GM12878 (cell line): ENCODE measurements around the gene SLC22A23. TPM values are rescaled to one million over a fixed set of nuclear protein-coding genes. Genes with fewer than 3 reads are reported as not detected.

Experiments
- ATAC-seq: fragments of 200-7000 bp; cut with Tn5 transposase; 3 replicates; pipeline ENCODE4 v1.9.1; 2020; ENCODE audit warnings: mild to moderate bottlenecking, moderate library complexity
- BruUV-seq: library from RNA; stranded (reverse); fragments of 400-500 nt; replicated peaks from 2 replicates; lab custom pipeline; 2021; lab: Mats Ljungman, UMichigan
- CTCF ChIA-PET: fragments of 300-600 bp; sonication (Branson Sonifier 250); formaldehyde crosslinking; extraction: SDS; loops from one replicate; lab custom pipeline; 2021; ENCODE audit warnings: inconsistent platforms; lab: Yijun Ruan, JAX
- POLR2A ChIA-PET: fragments of 350-600 bp; formaldehyde crosslinking; extraction: SDS; loops from one replicate; lab custom pipeline; 2021; ENCODE audit warnings: inconsistent platforms; lab: Charles Lee
- RAD21 ChIA-PET: fragments of 300-600 bp; sonication (Branson Sonifier 250); formaldehyde crosslinking; loops from one replicate; lab custom pipeline; 2023; ENCODE audit warnings: antibody characterized with exemption; ENCODE audit not compliant: unreplicated experiment; lab: Charles Lee
- SMC1A ChIA-PET: fragments of 300-600 bp; sonication (Branson Sonifier 250); formaldehyde crosslinking; loops from one replicate; lab custom pipeline; 2023; ENCODE audit not compliant: unreplicated experiment, uncharacterized antibody; lab: Charles Lee
- DNase-seq: peaks from one replicate; pipeline ENCODE4 v3.0.0-alpha.2; 2011; ENCODE audit warnings: low read depth, low spot score
- FAIRE-seq: peaks from 3 replicates; lab custom pipeline; 2011; peaks lifted over from hg19 to GRCh38; lab: Jason Lieb, UNC
- H2AFZ ChIP-seq: 2 replicates; pipeline ENCODE4 v1.6.0; 2011; ENCODE audit warnings: low read depth, low read length, control low read depth; ENCODE audit not compliant: control insufficient read depth
- H3K27ac ChIP-seq: 2 replicates; pipeline ENCODE4 v1.5.1; 2011; ENCODE audit warnings: control low read depth; ENCODE audit not compliant: control insufficient read depth, insufficient read depth
- H3K27me3 ChIP-seq, 2 experiments: replicated peaks in 1 of 2; 2 replicates each; pipeline versions ENCODE4 v1.6.0 to v1.6.1; 2011; ENCODE audit warnings: low read length in 1 of 2; ENCODE audit not compliant: control insufficient read depth in 2 of 2, insufficient read depth in 2 of 2
- H3K36me3 ChIP-seq, 2 experiments: 2 replicates each; pipeline ENCODE4 v1.5.1; 2011; ENCODE audit warnings: low read length in 1 of 2; ENCODE audit not compliant: control insufficient read depth in 2 of 2, insufficient read depth in 2 of 2
- H3K4me1 ChIP-seq: 2 replicates; pipeline ENCODE4 v1.6.1; 2011; ENCODE audit warnings: mild to moderate bottlenecking, low read length, moderate library complexity, mixed read lengths; ENCODE audit not compliant: control insufficient read depth, insufficient read depth
- H3K4me2 ChIP-seq: 2 replicates; pipeline ENCODE4 v1.6.0; 2011; ENCODE audit warnings: control low read depth; ENCODE audit not compliant: control insufficient read depth, insufficient read depth
- H3K4me3 ChIP-seq: fragments of 200-600 bp; sonication (generic); 2 replicates; pipeline ENCODE4 v1.5.1; 2016
- H3K79me2 ChIP-seq: 2 replicates; pipeline ENCODE4 v1.6.0; 2011; ENCODE audit warnings: low read length; ENCODE audit not compliant: control insufficient read depth, insufficient read depth
- H3K9ac ChIP-seq: 2 replicates; pipeline ENCODE4 v1.8.0; 2011; ENCODE audit warnings: low read length, control low read depth, mixed read lengths; ENCODE audit not compliant: control insufficient read depth, insufficient read depth
- H3K9me3 ChIP-seq: replicated peaks from 3 replicates; pipeline ENCODE4 v1.5.1; 2011; ENCODE audit warnings: mild to moderate bottlenecking, low read length; ENCODE audit not compliant: control insufficient read depth, insufficient read depth
- H4K20me1 ChIP-seq: 2 replicates; pipeline ENCODE4 v1.6.0; 2011; ENCODE audit not compliant: control insufficient read depth, insufficient read depth
- CBX5 ChIP-seq: sonication (generic); IDR thresholded peaks from 2 replicates; pipeline ENCODE4 v1.6.1; 2016; ENCODE audit warnings: low read depth, moderate library complexity, mild to moderate bottlenecking, inconsistent platforms
- CHD1 ChIP-seq: IDR thresholded peaks from 2 replicates; pipeline ENCODE4 v1.6.1; 2012; ENCODE audit warnings: low read depth, low read length, improper control_type of control experiment
- CHD4 ChIP-seq: fragments of 200-600 bp; sonication (generic); IDR thresholded peaks from 2 replicates; pipeline ENCODE4 v1.6.1; 2016; ENCODE audit warnings: mild to moderate bottlenecking
- ELK1 ChIP-seq: IDR thresholded peaks from 2 replicates; pipeline ENCODE4 v1.6.1; 2012; ENCODE audit warnings: low read depth, low read length, improper control_type of control experiment
- EP300 ChIP-seq, 2 experiments: fragments of 150-350 bp in 1 of 2; IDR thresholded peaks; 2 replicates each; pipeline ENCODE4 v1.6.1; 2011 to 2012; ENCODE audit warnings: low read depth in 2 of 2, low read length in 2 of 2, borderline replicate concordance in 1 of 2, improper control_type of control experiment in 1 of 2, inconsistent platforms in 1 of 2; ENCODE audit not compliant: control insufficient read depth in 1 of 2
- FOS ChIP-seq: IDR thresholded peaks from 3 replicates; pipeline ENCODE4 v1.6.1; 2011; ENCODE audit warnings: borderline replicate concordance; ENCODE audit not compliant: insufficient read length; ENCODE audit errors: extremely low read depth
- HDGF ChIP-seq: fragments of 450-650 bp; IDR thresholded peaks from 2 replicates; pipeline ENCODE4 v1.6.1; 2016; ENCODE audit warnings: antibody characterized with exemption
- MLLT1 ChIP-seq: fragments of 450-650 bp; IDR thresholded peaks from 2 replicates; pipeline ENCODE4 v1.6.1; 2016; ENCODE audit warnings: mild to moderate bottlenecking
- MXI1 ChIP-seq: fragments of 150-350 bp; IDR thresholded peaks from 2 replicates; pipeline ENCODE4 v1.6.1; 2011; ENCODE audit warnings: low read depth, mild to moderate bottlenecking, inconsistent platforms, low read length, improper control_type of control experiment
- NFXL1 ChIP-seq: fragments of 450-650 bp; IDR thresholded peaks from 2 replicates; pipeline ENCODE4 v1.6.1; 2017; ENCODE audit warnings: antibody characterized with exemption, mild to moderate bottlenecking, borderline replicate concordance
- RAD21 ChIP-seq: IDR thresholded peaks from 2 replicates; pipeline ENCODE4 v1.6.1; 2011; ENCODE audit warnings: mild to moderate bottlenecking, low read depth, low read length, moderate library complexity; ENCODE audit not compliant: insufficient read depth
- SPI1 ChIP-seq: IDR thresholded peaks from 2 replicates; pipeline ENCODE4 v1.6.1; 2011; ENCODE audit warnings: low read depth, mild to moderate bottlenecking, low read length, moderate library complexity, borderline replicate concordance; ENCODE audit not compliant: insufficient read depth
- ZBTB4 ChIP-seq: fragments of 450-650 bp; formaldehyde crosslinking; IDR thresholded peaks from 2 replicates; pipeline ENCODE4 v1.4.0; 2022; ENCODE audit warnings: mild to moderate bottlenecking, moderate library complexity
- ZNF592 ChIP-seq: fragments of 450-650 bp; IDR thresholded peaks from 2 replicates; pipeline ENCODE4 v1.6.1; 2017; ENCODE audit warnings: mild to moderate bottlenecking, moderate library complexity
- WGBS: methylation state at CpG from one replicate; pipeline ENCODE4 v1.1.6; 2016; ENCODE audit warnings: low lambda C conversion rate; ENCODE audit not compliant: insufficient replicate concordance, insufficient coverage; ENCODE audit errors: missing lambda C conversion rate; 5-methylcytosine and 5-hydroxymethylcytosine counted together
- in situ Hi-C: fragments of 300-500 bp; cut with MboI; formaldehyde crosslinking; loops from 9 replicates; pipeline ENCODE4 v1.14.3; 2018; ENCODE audit warnings: mixed read lengths
- intact Hi-C: fragments of 100-400 bp; cut with micrococcal nuclease; formaldehyde crosslinking; loops from one replicate; pipeline ENCODE4 v1.14.2; 2022; ENCODE audit not compliant: unreplicated experiment
- polyA plus RNA-seq, 11 experiments: library from polyadenylated mRNA; depleted of rRNA in 4 of 11; unstranded in 6 of 11; stranded (reverse) in 5 of 11; fragments of >200 nt; fragmentation: Nextera tagmentation in 4 of 11; fragmentation: Illumina TruSeq in 1 of 11; extraction: Ambion mirVana in 4 of 11; extraction: Trizol in 1 of 11; gene quantifications; 1 replicate in 1 of 11; 2 replicates in 10 of 11; pipeline versions ENCODE4 v1.2.1 to v1.2.3, GENCODE V29; 2011 to 2016; ENCODE audit warnings: inconsistent platforms in 2 of 11, missing spikeins in 2 of 11, low read depth in 1 of 11
- total RNA-seq, 4 experiments: library from RNA; depleted of rRNA in 3 of 4; stranded (reverse); fragments of >200 nt in 3 of 4; fragmentation: Illumina TruSeq in 1 of 4; extraction: Trizol in 1 of 4; gene quantifications; 2 replicates each; pipeline versions ENCODE4 v1.2.1 to v1.2.3, GENCODE V29; 2013 to 2021

The SLC22A23 gene
- total and polyA plus RNA-seq, 10 of the 15 experiments (the other 5 are each of a cell fraction or from before 2014, with no cell fraction given) = 0.20 to 2.4 (median 0.74) TPM

GRCh38 chr6:3360727-3361045 is 96.2 kb downstream of the SLC22A23 start:
- Histone ChIP-seq H3K9me3 (no peaks in the 10 kb centered on the region), H3K79me2 (no peaks in the 10 kb centered on the region), H3K36me3 (no peaks in the 10 kb centered on the region), H4K20me1 (no peaks in the 10 kb centered on the region), H3K4me1 (peaks cover 7% of the 10 kb centered on the region), H3K4me3 (no peak overlapping the region), H3K27ac (no peak overlapping the region), H3K4me2 (no peak overlapping the region), H3K9ac (no peak overlapping the region), H3K27me3 (no peaks in the 10 kb centered on the region), H2AFZ (no peak overlapping the region)
- FAIRE-seq (no peak), ATAC-seq (no peak), DNase-seq (no peak)
- ChIA-PET RAD21 (interaction anchor here (0.6 to 1.3 kb wide), 4 partner anchors 21 to 1814 kb away, joined by 3 to 4 read pairs (median 3); partner anchors contain the start of gene PSMG4), CTCF (interaction anchor here (1.5 kb wide), 2 partner anchors 10 to 22 kb away, joined by 3 to 7 read pairs; no protein-coding TSS in a partner anchor), SMC1A (interaction anchor here (0.7 to 3.2 kb wide), 5 partner anchors 10 to 1147 kb away, joined by 3 to 18 read pairs (median 4); no protein-coding TSS in a partner anchor), POLR2A (interaction anchor here (0.6 kb wide), 1 partner anchor 659 kb away, joined by 5 read pairs; no protein-coding TSS in a partner anchor)
- no TSS peak for BruUV-seq
- in situ Hi-C loops = no loop called here
- WGBS = 66% methylated on average over 16 of the region's 16 CpGs
- intact Hi-C loops = no loop called here
- TF ChIP-seq ELK1 = no peak
- TF ChIP-seq MLLT1 = no peak
- TF ChIP-seq FOS = no peak
- TF ChIP-seq ZNF592 = no peak
- TF ChIP-seq ZBTB4 (CRISPR knock-in tag) = no peak
- TF ChIP-seq MXI1 = no peak
- TF ChIP-seq CBX5 = no peak
- no peak for TF ChIP-seq NFXL1
- TF ChIP-seq RAD21 = no peak
- TF ChIP-seq EP300 (IDR thresholded peaks at IDR 0.05; ENCODE audit: borderline replicate concordance in 1 of 2, control insufficient read depth in 1 of 2, low read depth in 2 of 2, low read length in 2 of 2) = no peak
- no peak for TF ChIP-seq HDGF
- no peak for TF ChIP-seq CHD4
- TF ChIP-seq CHD1 = no peak
- no peak for TF ChIP-seq SPI1
